Neural crest cell (in vitro differentiated cells): ENCODE measurements around the gene B4GALNT3. TPM values are rescaled to one million over a fixed set of nuclear protein-coding genes. Genes with fewer than 3 reads are reported as not detected.
A peak's percentile ranks its signal among the peaks of the same experiment; 100 is the strongest.

Experiments used
- DNase-seq: peaks from one replicate; pipeline ENCODE4 v3.0.0; 2021; ENCODE audit warnings: low read depth, mixed read lengths, low spot score
- H3K27ac Mint-ChIP-seq: one replicate; pipeline ENCODE4 v1.8.0; 2021; ENCODE audit warnings: mild to moderate bottlenecking, mixed read lengths; ENCODE audit not compliant: unreplicated experiment
- H3K27me3 Mint-ChIP-seq: 2 replicates; pipeline ENCODE4 v1.8.0; 2021; ENCODE audit warnings: low read depth, mild to moderate bottlenecking, mixed read lengths
- H3K36me3 Mint-ChIP-seq: 2 replicates; pipeline ENCODE4 v1.8.0; 2021; ENCODE audit warnings: low read depth, mild to moderate bottlenecking, mixed read lengths
- H3K4me1 Mint-ChIP-seq: 2 replicates; pipeline ENCODE4 v1.8.0; 2021; ENCODE audit warnings: mixed read lengths
- H3K4me3 Mint-ChIP-seq: one replicate; pipeline ENCODE4 v1.8.0; 2021; ENCODE audit warnings: mild to moderate bottlenecking, mixed read lengths
- H3K9me3 Mint-ChIP-seq: 2 replicates; pipeline ENCODE4 v1.8.0; 2021; ENCODE audit warnings: mixed read lengths
- total RNA-seq: library from RNA; stranded (reverse); gene quantifications from 2 replicates; pipeline ENCODE4 v1.2.1, GENCODE V29; 2021
- TF ChIP-seq, protein P1 (sequence below): fragments of 200-600 bp; sonication (generic); conservative IDR thresholded peaks from 2 replicates; pipeline ENCODE4 v1.5.0; 2021; ENCODE audit warnings: antibody characterized with exemption, mild to moderate bottlenecking

Gene B4GALNT3
- total RNA-seq, 1 donor from 2014 or later, result 2.6 TPM

GRCh38 chr12:509500-509899, 49.8 kb downstream of the B4GALNT3 start:
- peaks cover 19% of the 10 kb centered on the region for H3K4me1 Mint-ChIP-seq
- no peak overlapping the region for H3K27ac Mint-ChIP-seq
- H3K27me3 Mint-ChIP-seq, result no peaks in the 10 kb centered on the region
- peaks cover 10% of the 10 kb centered on the region for H3K9me3 Mint-ChIP-seq
- DNase-seq, result no peak
- no peak overlapping the region for H3K4me3 Mint-ChIP-seq
- TF ChIP-seq, protein P1, sequence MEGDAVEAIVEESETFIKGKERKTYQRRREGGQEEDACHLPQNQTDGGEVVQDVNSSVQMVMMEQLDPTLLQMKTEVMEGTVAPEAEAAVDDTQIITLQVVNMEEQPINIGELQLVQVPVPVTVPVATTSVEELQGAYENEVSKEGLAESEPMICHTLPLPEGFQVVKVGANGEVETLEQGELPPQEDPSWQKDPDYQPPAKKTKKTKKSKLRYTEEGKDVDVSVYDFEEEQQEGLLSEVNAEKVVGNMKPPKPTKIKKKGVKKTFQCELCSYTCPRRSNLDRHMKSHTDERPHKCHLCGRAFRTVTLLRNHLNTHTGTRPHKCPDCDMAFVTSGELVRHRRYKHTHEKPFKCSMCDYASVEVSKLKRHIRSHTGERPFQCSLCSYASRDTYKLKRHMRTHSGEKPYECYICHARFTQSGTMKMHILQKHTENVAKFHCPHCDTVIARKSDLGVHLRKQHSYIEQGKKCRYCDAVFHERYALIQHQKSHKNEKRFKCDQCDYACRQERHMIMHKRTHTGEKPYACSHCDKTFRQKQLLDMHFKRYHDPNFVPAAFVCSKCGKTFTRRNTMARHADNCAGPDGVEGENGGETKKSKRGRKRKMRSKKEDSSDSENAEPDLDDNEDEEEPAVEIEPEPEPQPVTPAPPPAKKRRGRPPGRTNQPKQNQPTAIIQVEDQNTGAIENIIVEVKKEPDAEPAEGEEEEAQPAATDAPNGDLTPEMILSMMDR, result no peak
- peaks cover 4% of the 10 kb centered on the region for H3K36me3 Mint-ChIP-seq

DNA sequence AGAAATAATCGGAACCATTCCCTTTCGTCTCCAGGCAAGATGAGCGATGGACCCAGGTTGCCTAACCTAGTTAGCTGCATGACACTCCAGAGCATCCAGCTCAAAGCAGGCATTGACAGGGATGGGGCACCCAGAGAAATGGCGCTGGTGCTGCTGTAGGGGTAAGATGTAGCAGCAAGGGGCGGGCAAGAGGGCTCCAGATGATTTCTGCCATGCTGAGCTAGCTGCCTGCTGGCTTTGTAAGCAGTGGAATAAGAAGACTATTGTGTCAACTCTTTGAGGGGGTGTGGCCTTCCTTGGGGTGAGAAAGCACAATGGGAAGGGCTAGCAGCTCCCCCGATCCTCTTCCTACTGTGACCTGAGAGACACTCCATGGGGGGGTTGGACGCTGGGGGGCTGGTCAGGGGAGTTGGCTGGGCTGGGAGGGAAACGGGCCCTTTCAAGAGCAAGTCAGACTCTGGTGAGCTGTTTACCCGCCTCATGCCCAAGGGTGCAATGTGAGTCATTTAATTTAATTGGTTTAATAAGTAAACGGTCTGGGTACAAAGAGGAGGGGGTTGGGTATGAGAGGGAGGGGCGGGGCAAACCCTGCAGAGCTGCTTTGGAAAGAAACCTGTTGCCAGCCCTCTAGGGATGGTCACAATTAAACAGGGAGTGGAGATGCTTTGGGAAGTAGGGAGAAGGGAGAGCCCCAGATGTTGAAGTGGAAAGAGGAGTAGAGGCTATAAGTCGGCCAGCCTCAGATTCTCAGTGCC, 50.5 kb downstream of the B4GALNT3 start:
- Mint-ChIP-seq H3K27me3 (no peaks in the 10 kb centered on the region), H3K4me1 (peaks cover 19% of the 10 kb centered on the region), H3K4me3 (peak overlapping the region; percentile 55), H3K9me3 (peaks cover 10% of the 10 kb centered on the region), H3K36me3 (peaks cover 4% of the 10 kb centered on the region), H3K27ac (peak overlapping the region; percentile 40)
- TF ChIP-seq, protein P1, result no peak
- peak; percentile 22 for DNase-seq

- Mint-ChIP-seq H3K4me3 (no peak overlapping the region), H3K27ac (peak overlapping the region; percentile 55), H3K27me3 (no peaks in the 10 kb centered on the region), H3K36me3 (peaks cover 4% of the 10 kb centered on the region), H3K9me3 (peaks cover 10% of the 10 kb centered on the region), H3K4me1 (peaks cover 19% of the 10 kb centered on the region)
- TF ChIP-seq, protein P1, result no peak
- no peak for DNase-seq
These were observed 53.2 kb downstream of the B4GALNT3 start for GRCh38 chr12:512933-513332.

- H3K4me1 Mint-ChIP-seq, result peaks cover 19% of the 10 kb centered on the region
These were observed 53.7 kb downstream of the B4GALNT3 start for GRCh38 chr12:513446-513845.

DNA sequence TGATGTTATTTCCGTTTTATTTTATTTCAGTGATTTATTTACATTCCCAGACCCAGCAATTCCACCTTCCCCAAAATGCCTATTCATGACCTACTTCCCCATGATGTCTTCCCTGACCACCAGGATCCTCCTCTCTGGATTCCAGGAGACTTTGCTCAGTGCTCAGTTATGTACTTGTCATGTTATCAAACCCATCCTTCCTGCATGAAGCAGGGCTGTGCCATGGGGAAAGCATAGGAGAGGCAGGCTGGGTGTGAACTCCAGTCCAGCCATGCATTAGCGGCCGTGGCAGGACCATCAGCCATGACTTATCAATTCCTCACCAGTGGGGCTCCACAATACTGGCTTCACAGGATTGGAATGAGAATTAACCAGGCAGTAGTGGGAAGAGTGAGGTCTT, 57.8 kb downstream of the B4GALNT3 start:
- Mint-ChIP-seq H3K36me3 (peaks cover 4% of the 10 kb centered on the region), H3K27ac (no peak overlapping the region), H3K4me3 (no peak overlapping the region), H3K27me3 (no peaks in the 10 kb centered on the region), H3K9me3 (peaks cover 10% of the 10 kb centered on the region), H3K4me1 (no peaks in the 10 kb centered on the region)
- TF ChIP-seq, protein P1, result no peak
- no peak for DNase-seq

More at GRCh38 chr12:513446-513845, 53.7 kb downstream of the B4GALNT3 start:
- TF ChIP-seq, protein P1, result no peak
- peaks cover 4% of the 10 kb centered on the region for H3K36me3 Mint-ChIP-seq
- H3K4me3 Mint-ChIP-seq, result no peak overlapping the region
- peaks cover 10% of the 10 kb centered on the region for H3K9me3 Mint-ChIP-seq
- H3K27ac Mint-ChIP-seq, result no peak overlapping the region
- no peak for DNase-seq
- H3K27me3 Mint-ChIP-seq, result no peaks in the 10 kb centered on the region
